Peyer's patch (tissue), 4 donors: Measurements from ENCODE around the gene ADAMTS15. TPM values are rescaled to one million over a fixed set of nuclear protein-coding genes. Genes with fewer than 3 reads are reported as not detected.

Source experiments
- DNase-seq, 3 donors: peaks; one replicate each; pipeline ENCODE4 v3.0.0-alpha.2; 2017 to 2019
- H3K27ac ChIP-seq, 4 donors: fragments of 200-600 bp; sonication (generic); one replicate each; pipeline ENCODE4 v1.5.1; 2016 to 2019
- H3K27me3 ChIP-seq, 2 donors: fragments of 200-600 bp; sonication (generic); one replicate each; pipeline ENCODE4 v1.5.1; 2019
- H3K36me3 ChIP-seq, 3 donors: fragments of 200-600 bp; sonication (generic); one replicate each; pipeline ENCODE4 v1.5.1; 2016 to 2019
- H3K4me1 ChIP-seq, 4 donors: fragments of 200-600 bp; sonication (generic); one replicate each; pipeline ENCODE4 v1.5.1; 2016 to 2019
- H3K4me3 ChIP-seq, 4 donors: fragments of 200-600 bp; sonication (generic); 1 replicate in 3 of 4; 2 replicates in 1 of 4; pipeline ENCODE4 v1.5.1; 2016 to 2019; ENCODE audit warnings: mild to moderate bottlenecking in 1 of 4
- H3K9me3 ChIP-seq, 4 donors: fragments of 200-600 bp; sonication (generic); one replicate each; pipeline ENCODE4 v1.5.1; 2016 to 2019; ENCODE audit warnings: mild to moderate bottlenecking in 1 of 4
- POLR2A ChIP-seq, 2 donors: fragments of 450-650 bp; IDR thresholded peaks; one replicate each; pipeline ENCODE4 v1.5.1; 2017; ENCODE audit warnings: antibody characterized with exemption in 2 of 2, mild to moderate bottlenecking in 2 of 2, moderate library complexity in 2 of 2
- total RNA-seq, 4 donors: library from RNA; depleted of rRNA; stranded (reverse); fragments of >200 nt; gene quantifications; one replicate each; pipeline ENCODE4 v1.1.0, GENCODE V29; 2016
- TF ChIP-seq, protein P1 (sequence below), 6 experiments: fragments of 450-650 bp in 4 of 6; fragments of 200-600 bp in 2 of 6; sonication (generic) in 1 of 6; IDR thresholded peaks; one replicate each; pipeline ENCODE4 v1.5.1; 2017 to 2019; ENCODE audit warnings: antibody characterized with exemption in 6 of 6, mild to moderate bottlenecking in 3 of 6, moderate library complexity in 1 of 6

Gene ADAMTS15
- total RNA-seq, 4 donors from 2014 or later: 0.53 to 5.8 (median 2.6) TPM

DNA sequence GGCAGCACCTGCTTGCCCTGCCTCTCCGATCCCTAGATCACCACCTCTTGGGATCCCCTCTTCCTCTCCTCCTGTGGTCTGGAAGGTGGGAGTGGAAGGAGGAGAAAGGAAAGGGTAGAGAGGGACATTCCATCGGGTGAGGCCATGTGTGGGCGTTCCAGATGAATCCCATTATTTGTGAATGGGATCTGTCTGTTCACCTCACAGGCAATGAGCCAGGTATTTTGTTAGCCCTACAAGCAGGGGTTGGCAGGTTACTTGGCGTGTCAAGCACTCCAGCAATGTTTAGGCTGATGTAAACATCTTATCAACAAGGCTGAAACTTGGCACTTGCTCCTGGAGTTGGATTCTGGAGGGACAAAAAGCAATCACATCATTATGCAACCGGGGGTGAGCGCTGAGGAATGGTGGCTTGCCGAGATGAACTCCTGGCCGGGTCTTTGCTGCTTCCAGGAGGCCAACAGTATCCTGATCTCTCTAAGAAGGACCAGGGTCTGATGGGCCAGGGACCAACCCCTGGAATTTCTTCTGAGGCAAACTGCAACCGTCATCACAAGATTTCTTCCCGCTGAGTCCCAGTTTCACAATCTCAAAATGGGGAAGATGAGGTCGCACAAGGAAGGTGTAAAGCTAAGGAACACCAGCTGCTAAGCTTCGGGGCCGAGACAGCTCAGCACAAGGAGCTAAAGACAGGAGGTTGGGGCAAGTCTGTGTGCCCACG is 27.8 kb upstream of the ADAMTS15 start:
- Histone ChIP-seq H3K36me3 (no peaks in the 10 kb centered on the region), H3K27ac (no peak overlapping the region), H3K9me3 (no peaks in the 10 kb centered on the region), H3K4me1 (peaks cover 0 to 7% (median 0%) of the 10 kb centered on the region in 4 donors), H3K27me3 (no peaks in the 10 kb centered on the region), H3K4me3 (no peak overlapping the region)
- TF ChIP-seq POLR2A (IDR thresholded peaks at IDR 0.05): no peak
- TF ChIP-seq, protein P1, sequence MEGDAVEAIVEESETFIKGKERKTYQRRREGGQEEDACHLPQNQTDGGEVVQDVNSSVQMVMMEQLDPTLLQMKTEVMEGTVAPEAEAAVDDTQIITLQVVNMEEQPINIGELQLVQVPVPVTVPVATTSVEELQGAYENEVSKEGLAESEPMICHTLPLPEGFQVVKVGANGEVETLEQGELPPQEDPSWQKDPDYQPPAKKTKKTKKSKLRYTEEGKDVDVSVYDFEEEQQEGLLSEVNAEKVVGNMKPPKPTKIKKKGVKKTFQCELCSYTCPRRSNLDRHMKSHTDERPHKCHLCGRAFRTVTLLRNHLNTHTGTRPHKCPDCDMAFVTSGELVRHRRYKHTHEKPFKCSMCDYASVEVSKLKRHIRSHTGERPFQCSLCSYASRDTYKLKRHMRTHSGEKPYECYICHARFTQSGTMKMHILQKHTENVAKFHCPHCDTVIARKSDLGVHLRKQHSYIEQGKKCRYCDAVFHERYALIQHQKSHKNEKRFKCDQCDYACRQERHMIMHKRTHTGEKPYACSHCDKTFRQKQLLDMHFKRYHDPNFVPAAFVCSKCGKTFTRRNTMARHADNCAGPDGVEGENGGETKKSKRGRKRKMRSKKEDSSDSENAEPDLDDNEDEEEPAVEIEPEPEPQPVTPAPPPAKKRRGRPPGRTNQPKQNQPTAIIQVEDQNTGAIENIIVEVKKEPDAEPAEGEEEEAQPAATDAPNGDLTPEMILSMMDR (IDR thresholded peaks at IDR 0.05): no peak
- DNase-seq: no peak

DNA sequence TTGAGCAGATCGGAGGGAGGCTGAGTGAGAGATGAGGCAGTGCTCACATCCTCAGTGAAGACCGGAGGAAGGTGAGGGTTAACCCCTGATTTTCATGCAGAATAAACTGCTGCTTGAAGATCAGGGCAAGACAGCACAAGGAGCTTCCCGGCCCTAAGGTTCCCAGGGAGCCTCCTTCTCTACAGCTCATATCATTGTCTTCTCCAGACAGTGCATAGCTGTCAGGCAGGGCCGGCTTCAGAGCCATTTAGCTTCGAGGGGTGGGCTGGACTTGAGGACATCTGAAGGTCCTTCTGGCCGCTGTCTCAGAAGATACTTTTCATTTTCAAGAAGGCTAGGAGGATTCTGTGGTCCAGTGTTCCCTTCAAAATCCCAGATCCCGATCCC is 27.3 kb upstream of the ADAMTS15 start:
- Histone ChIP-seq H3K27ac (no peak overlapping the region), H3K36me3 (no peaks in the 10 kb centered on the region), H3K4me3 (no peak overlapping the region), H3K4me1 (peaks cover 0 to 7% (median 0%) of the 10 kb centered on the region in 4 donors), H3K9me3 (no peaks in the 10 kb centered on the region), H3K27me3 (no peaks in the 10 kb centered on the region)
- no peak for TF ChIP-seq POLR2A (IDR thresholded peaks at IDR 0.05)
- TF ChIP-seq, protein P1 (IDR thresholded peaks at IDR 0.05): no peak
- DNase-seq: no peak

DNA sequence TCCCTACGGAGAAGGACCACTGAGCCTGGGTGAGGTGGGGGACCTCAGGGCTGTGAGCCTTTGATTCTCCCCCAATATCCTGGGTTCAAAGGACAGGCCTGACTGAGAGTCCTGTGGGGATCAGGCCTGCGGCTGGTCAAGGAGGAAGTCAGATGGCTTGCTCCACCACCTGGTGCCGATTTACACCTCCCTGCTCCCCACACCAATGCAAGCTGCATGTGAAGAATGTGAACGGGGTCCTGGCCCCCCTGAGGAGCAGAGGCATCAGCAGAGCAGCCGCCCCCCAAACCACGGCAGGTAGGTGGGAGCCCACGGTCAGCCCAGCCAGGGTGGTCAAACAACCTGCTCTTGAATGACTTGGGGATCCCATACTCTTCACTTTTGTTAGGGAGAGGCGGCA is 26.7 kb upstream of the ADAMTS15 start:
- Histone ChIP-seq H3K36me3 (no peaks in the 10 kb centered on the region), H3K27me3 (peaks cover 0 to 3% of the 10 kb centered on the region in 2 donors), H3K4me1 (peaks cover 0 to 7% (median 0%) of the 10 kb centered on the region in 4 donors), H3K9me3 (no peaks in the 10 kb centered on the region), H3K4me3 (no peak overlapping the region), H3K27ac (no peak overlapping the region)
- TF ChIP-seq, protein P1 (IDR thresholded peaks at IDR 0.05): no peak
- no peak for TF ChIP-seq POLR2A (IDR thresholded peaks at IDR 0.05)
- DNase-seq: no peak

DNA sequence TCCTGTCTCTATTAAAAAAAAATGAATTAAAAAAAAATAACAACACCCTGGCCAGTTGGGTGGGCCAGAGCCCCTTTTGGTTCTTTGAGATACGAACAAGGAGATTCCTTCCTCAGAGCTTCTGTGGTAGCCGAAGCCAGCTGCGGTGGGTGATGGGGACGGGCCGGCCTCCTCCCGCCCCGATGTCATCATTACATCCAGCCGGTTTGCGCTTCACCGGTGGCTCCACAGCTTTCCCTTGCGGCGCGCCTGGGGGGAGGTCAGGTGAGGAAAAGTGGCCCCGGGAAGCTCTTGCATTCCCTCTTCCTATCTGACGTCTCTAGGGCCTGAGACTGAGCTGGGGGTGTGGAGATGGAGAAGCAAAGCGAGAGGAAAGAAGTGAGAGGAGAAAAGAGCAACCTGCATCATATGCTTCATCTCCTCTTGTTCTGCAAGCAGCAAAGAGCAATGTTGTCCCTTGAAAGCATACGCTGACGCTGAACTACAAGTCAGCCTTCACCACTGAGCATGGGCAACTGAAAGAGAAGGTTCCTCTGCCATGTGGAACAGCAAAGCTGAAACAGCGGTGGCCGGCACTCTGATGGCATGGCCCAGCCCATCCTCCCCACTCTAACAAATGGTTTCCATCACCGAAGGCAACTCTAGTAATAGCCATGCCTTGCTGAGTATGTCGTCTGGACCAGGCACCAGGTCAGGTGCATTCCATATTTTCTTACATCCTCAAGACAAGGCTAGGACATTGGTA is 26.0 kb upstream of the ADAMTS15 start:
- Histone ChIP-seq H3K9me3 (no peaks in the 10 kb centered on the region), H3K4me3 (no peak overlapping the region), H3K27me3 (peaks cover 0 to 10% of the 10 kb centered on the region in 2 donors), H3K4me1 (peaks cover 0 to 7% (median 0%) of the 10 kb centered on the region in 4 donors), H3K27ac (no peak overlapping the region), H3K36me3 (no peaks in the 10 kb centered on the region)
- no peak for TF ChIP-seq POLR2A (IDR thresholded peaks at IDR 0.05)
- TF ChIP-seq, protein P1 (IDR thresholded peaks at IDR 0.05): no peak
- DNase-seq: no peak

DNA sequence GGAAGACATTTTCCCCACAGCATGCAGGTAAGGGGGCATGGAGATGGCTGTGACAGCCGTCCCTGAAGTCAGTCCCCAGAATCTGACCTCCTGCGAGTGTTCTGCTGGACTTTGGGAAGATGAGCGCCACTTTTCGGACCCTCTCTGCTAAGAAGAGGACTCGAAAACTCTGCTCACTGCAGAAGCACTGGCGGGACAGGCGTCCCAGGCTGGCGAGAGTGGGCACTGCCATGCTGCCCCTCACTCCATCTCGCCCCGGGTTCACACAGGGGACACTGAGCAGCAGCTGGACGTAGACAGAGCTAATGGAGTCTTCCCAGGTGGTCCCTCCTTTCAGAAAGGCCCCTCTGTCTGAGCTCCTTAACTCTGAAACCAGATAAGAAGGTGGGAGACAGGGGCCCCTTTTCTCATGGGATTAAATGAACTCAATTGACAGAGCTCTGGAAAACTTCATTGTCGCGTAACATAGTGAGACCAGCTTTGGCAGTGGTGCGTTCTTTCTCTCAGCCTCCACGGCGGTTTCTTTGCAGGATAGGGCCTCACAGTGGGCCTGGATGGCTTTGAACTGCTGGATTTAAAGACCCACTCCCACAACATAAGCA is 24.8 kb upstream of the ADAMTS15 start:
- peaks cover 0 to 16% of the 10 kb centered on the region in 2 donors for H3K27me3 ChIP-seq
- no peak for DNase-seq
- no peak overlapping the region for H3K27ac ChIP-seq
- no peaks in the 10 kb centered on the region for H3K9me3 ChIP-seq
- no peaks in the 10 kb centered on the region for H3K36me3 ChIP-seq
- H3K4me1 ChIP-seq: peaks cover 0 to 15% (median 6%) of the 10 kb centered on the region in 4 donors
- no peak overlapping the region for H3K4me3 ChIP-seq
- TF ChIP-seq, protein P1 (IDR thresholded peaks at IDR 0.05): no peak
